K562 (cell line): ENCODE measurements around the gene CXXC1. TPM values are rescaled to one million over a fixed set of nuclear protein-coding genes. Genes with fewer than 3 reads are reported as not detected.

Source experiments
- AFF4 ChIP-seq: sonication (generic); formaldehyde crosslinking; IDR thresholded peaks from 2 replicates; pipeline ENCODE4 v1.8.0; 2023; ENCODE audit warnings: mild to moderate bottlenecking, missing genetic modification reagents
- ARID4B ChIP-seq: sonication (generic); formaldehyde crosslinking; IDR thresholded peaks from 2 replicates; pipeline ENCODE4 v1.8.0; 2022; ENCODE audit warnings: mild to moderate bottlenecking, missing genetic modification reagents
- CBX1 ChIP-seq: sonication (generic); IDR thresholded peaks from 2 replicates; pipeline ENCODE4 v1.6.1; 2016; ENCODE audit warnings: antibody characterized with exemption, low read depth, mild to moderate bottlenecking
- CBX3 ChIP-seq, 2 experiments: IDR thresholded peaks; 1 replicate in 1 of 2; 2 replicates in 1 of 2; pipeline ENCODE4 v1.6.1; 2012; ENCODE audit warnings: inconsistent platforms in 2 of 2, low read length in 2 of 2, borderline replicate concordance in 1 of 2, control low read depth in 1 of 2
- HNRNPH1 ChIP-seq: fragments of 200-400 bp; formaldehyde crosslinking; optimal IDR thresholded peaks from 2 replicates; pipeline ENCODE3; 2017; ENCODE audit warnings: low read depth, mild to moderate bottlenecking, low read length, moderate library complexity
- NCOA4 ChIP-seq: fragments of 450-650 bp; IDR thresholded peaks from 2 replicates; pipeline ENCODE4 v1.6.1; 2018; ENCODE audit warnings: mild to moderate bottlenecking; ENCODE audit not compliant: partially characterized antibody
- PHF8 ChIP-seq: fragments of 200-600 bp; sonication (generic); IDR thresholded peaks from 2 replicates; pipeline ENCODE4 v1.6.1; 2012; ENCODE audit warnings: mixed run types, mild to moderate bottlenecking, inconsistent platforms, low read length, moderate library complexity, borderline replicate concordance
- POLR2A ChIP-seq: fragments of 450-650 bp; conservative IDR thresholded peaks from 2 replicates; pipeline ENCODE4 v1.6.1; 2016
- PTRF ChIP-seq: fragments of 450-650 bp; IDR thresholded peaks from 2 replicates; pipeline ENCODE4 v1.6.1; 2016; ENCODE audit warnings: mild to moderate bottlenecking, missing genetic modification characterization, missing compliant biosample characterization
- RBM25 ChIP-seq: fragments of 200-400 bp; formaldehyde crosslinking; IDR thresholded peaks from 2 replicates; pipeline ENCODE4 v1.6.1; 2018; ENCODE audit warnings: low read length, low read depth, moderate library complexity; ENCODE audit not compliant: severe bottlenecking
- RFX1 ChIP-seq: fragments of 450-650 bp; IDR thresholded peaks from 2 replicates; pipeline ENCODE4 v1.6.1; 2016; ENCODE audit warnings: mild to moderate bottlenecking, moderate library complexity
- TEAD1 ChIP-seq, 2 experiments: fragments of 450-650 bp in 1 of 2; sonication (generic) in 1 of 2; formaldehyde crosslinking; IDR thresholded peaks; 2 replicates each; pipeline versions ENCODE4 v1.4.0 to v1.8.0; 2020 to 2022; ENCODE audit warnings: mild to moderate bottlenecking in 2 of 2, missing genetic modification reagents in 1 of 2
- ZNF41 ChIP-seq: fragments of 250-450 bp; sonication (Bioruptor Pico); conservative IDR thresholded peaks from 2 replicates; pipeline ENCODE4 v1.4.0; 2020; ENCODE audit warnings: mild to moderate bottlenecking
- polyA plus RNA-seq, 8 experiments: library from polyadenylated mRNA; depleted of rRNA in 4 of 8; stranded (reverse) in 5 of 8; unstranded in 3 of 8; fragments of >200 nt; fragmentation: Nextera tagmentation in 2 of 8; fragmentation: Illumina TruSeq in 1 of 8; extraction: Ambion mirVana in 2 of 8; extraction: Trizol in 1 of 8; gene quantifications; 2 replicates each; pipeline versions ENCODE4 v1.2.1 to v1.2.3, GENCODE V29; 2011 to 2014; ENCODE audit warnings: inconsistent platforms in 1 of 8, missing spikeins in 1 of 8
- total RNA-seq, 7 experiments: library from RNA; depleted of rRNA in 6 of 7; stranded (reverse); fragments of >200 nt in 6 of 7; fragmentation: Illumina TruSeq in 2 of 7; extraction: Trizol in 2 of 7; gene quantifications; 2 replicates each; pipeline versions ENCODE4 v1.2.1 to v1.2.3, GENCODE V29; 2011 to 2021; ENCODE audit warnings: low replicate concordance in 1 of 7

Gene CXXC1
- total and polyA plus RNA-seq, 9 of the 15 experiments (the other 6 are each of a cell fraction or from before 2014, with no cell fraction given): 3.4 to 81.0 (median 34.1) TPM

- TF ChIP-seq ARID4B (CRISPR knock-in tag): peak; percentile 66; the same call in 1 of the 2 replicates
- TF ChIP-seq NCOA4: no peak
- TF ChIP-seq CBX3 (IDR thresholded peaks at IDR 0.05; ENCODE audit: borderline replicate concordance in 1 of 2, low read length in 2 of 2): peak in 1 of 2 experiments; percentile 66; a peak in 1 of 3 replicates
- no peak for TF ChIP-seq RBM25
- peak; percentile 76 for TF ChIP-seq POLR2A
- TF ChIP-seq ZNF41 (CRISPR knock-in tag): 0 out of 2 replicates have a peak, but pooled peaks have one; percentile 12
- TF ChIP-seq HNRNPH1: no peak
- peak; percentile 88 for TF ChIP-seq RFX1
- peak; percentile 61; the same call in 1 of the 2 replicates for TF ChIP-seq AFF4 (CRISPR knock-in tag)
- TF ChIP-seq CBX1: no peak
- TF ChIP-seq PHF8: peak; percentile 67; the same call in 1 of the 2 replicates
- peak; percentile 54 to 76; a peak in 2 of 4 replicates for TF ChIP-seq TEAD1 (CRISPR knock-in tag; IDR thresholded peaks at IDR 0.05)
- 0 out of 2 replicates have a peak, but pooled peaks have one; percentile 15 for TF ChIP-seq PTRF (tag)
Measured at GRCh38 chr18:50287441-50288347, at the start of gene CXXC1 (continued).
